ENCODE measurements around the gene STIM2. TPM values are rescaled to one million over a fixed set of nuclear protein-coding genes. Genes with fewer than 3 reads are reported as not detected.

Gene STIM2
- total RNA-seq, 1 experiment from 2014 or later: 23.9 TPM

DNA sequence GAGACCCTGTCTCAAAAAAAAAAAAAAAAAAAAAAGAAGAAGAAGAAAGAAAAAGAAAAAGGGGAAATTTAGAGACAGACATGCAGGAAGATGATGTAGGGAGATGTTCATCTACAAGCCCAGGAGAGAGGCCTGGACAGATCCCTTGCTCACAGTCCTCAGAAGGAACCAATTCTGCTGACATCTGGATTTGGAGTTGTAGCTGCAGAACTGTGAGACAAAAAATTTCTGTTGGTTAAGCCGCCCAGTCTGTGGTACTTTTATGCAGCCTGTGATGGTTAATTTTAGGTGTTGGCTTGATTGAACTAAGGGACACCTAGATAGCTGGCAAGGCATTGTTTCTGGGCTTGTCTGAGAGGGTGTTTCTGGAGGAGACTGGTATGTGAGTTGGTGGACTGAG lies 10.1 kb upstream of the STIM2 start:
- no peaks in the 10 kb centered on the region for H3K36me3 ChIP-seq (ENCODE audit: control insufficient read depth, insufficient read depth, low read length)
- H3K9me3 ChIP-seq (ENCODE audit: control insufficient read depth, insufficient read depth, low read depth, low read length): no peaks in the 10 kb centered on the region
- TF ChIP-seq TCF7L2 (IDR thresholded peaks at IDR 0.05; ENCODE audit: low read depth, low read length) (no peak), SIN3A (IDR thresholded peaks at IDR 0.05; ENCODE audit: borderline replicate concordance, insufficient read depth, low read depth, low read length) (no peak)
- intact Hi-C loops (cut with micrococcal nuclease; ENCODE audit: unreplicated experiment): no loop called here
- ATAC-seq (no peak), DNase-seq (ENCODE audit: low read depth, low spot score) (no peak)
- no TSS peak for BruUV-seq (replicated peaks)
- H3K27ac ChIP-seq (ENCODE audit: low read length): no peak overlapping the region
- 0 out of 2 replicates have a peak, but pooled peaks cover 2% of the 10 kb centered on the region for H3K27me3 ChIP-seq (ENCODE audit: control insufficient read depth, insufficient read depth, low read length)
- CTCF ChIA-PET: no interaction called here
- H3K4me1 ChIP-seq (ENCODE audit: control insufficient read depth, insufficient read depth, low read length): no peaks in the 10 kb centered on the region
- no peak overlapping the region for H3K4me3 ChIP-seq (ENCODE audit: low read depth in 2 of 2, low read length in 2 of 2)
- in situ Hi-C loops (cut with HindIII; ENCODE audit: low pct_unique_long_range_greater_than_20kb, low sequenced_read_pairs): no loop called here
- POLR2A ChIA-PET: no interaction called here

DNA sequence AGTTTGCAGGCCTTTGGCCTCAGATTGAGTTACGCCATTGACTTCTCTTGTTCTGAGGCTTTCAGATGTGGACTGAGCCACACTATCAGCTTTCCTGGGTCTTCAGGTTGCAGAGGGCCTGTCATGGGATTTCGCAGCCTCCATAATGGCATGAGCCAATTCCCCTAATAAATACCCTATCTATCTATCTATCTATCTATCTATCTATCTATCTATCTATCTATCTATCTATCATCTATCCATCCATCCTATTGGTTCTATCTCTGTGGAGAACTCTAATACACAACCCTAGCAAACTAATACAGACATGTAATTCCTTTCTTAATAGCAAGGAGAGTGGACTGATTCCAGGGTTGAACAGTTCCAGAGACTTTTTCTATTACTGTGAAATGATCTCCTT lies 9.5 kb upstream of the STIM2 start:
- ATAC-seq: no peak
- in situ Hi-C loops (cut with HindIII; ENCODE audit: low pct_unique_long_range_greater_than_20kb, low sequenced_read_pairs) (no loop called here), intact Hi-C loops (cut with micrococcal nuclease; ENCODE audit: unreplicated experiment) (no loop called here)
- DNase-seq (ENCODE audit: low read depth, low spot score): no peak
- Histone ChIP-seq H3K27ac (ENCODE audit: low read length) (no peak overlapping the region), H3K9me3 (ENCODE audit: control insufficient read depth, insufficient read depth, low read depth, low read length) (no peaks in the 10 kb centered on the region), H3K4me3 (ENCODE audit: low read depth in 2 of 2, low read length in 2 of 2) (no peak overlapping the region), H3K27me3 (ENCODE audit: control insufficient read depth, insufficient read depth, low read length) (peaks cover 2% of the 10 kb centered on the region; the same call in 1 of the 2 replicates), H3K4me1 (ENCODE audit: control insufficient read depth, insufficient read depth, low read length) (no peaks in the 10 kb centered on the region), H3K36me3 (ENCODE audit: control insufficient read depth, insufficient read depth, low read length) (no peaks in the 10 kb centered on the region)
- BruUV-seq (replicated peaks): no TSS peak
- ChIA-PET POLR2A (no interaction called here), CTCF (no interaction called here)
- TF ChIP-seq TCF7L2 (IDR thresholded peaks at IDR 0.05; ENCODE audit: low read depth, low read length): no peak
- no peak for TF ChIP-seq POLR2AphosphoS5 (IDR thresholded peaks at IDR 0.05; ENCODE audit: low read depth, low read length)
- no peak for TF ChIP-seq SIN3A (IDR thresholded peaks at IDR 0.05; ENCODE audit: borderline replicate concordance, insufficient read depth, low read depth, low read length)
- TF ChIP-seq, protein P1, sequence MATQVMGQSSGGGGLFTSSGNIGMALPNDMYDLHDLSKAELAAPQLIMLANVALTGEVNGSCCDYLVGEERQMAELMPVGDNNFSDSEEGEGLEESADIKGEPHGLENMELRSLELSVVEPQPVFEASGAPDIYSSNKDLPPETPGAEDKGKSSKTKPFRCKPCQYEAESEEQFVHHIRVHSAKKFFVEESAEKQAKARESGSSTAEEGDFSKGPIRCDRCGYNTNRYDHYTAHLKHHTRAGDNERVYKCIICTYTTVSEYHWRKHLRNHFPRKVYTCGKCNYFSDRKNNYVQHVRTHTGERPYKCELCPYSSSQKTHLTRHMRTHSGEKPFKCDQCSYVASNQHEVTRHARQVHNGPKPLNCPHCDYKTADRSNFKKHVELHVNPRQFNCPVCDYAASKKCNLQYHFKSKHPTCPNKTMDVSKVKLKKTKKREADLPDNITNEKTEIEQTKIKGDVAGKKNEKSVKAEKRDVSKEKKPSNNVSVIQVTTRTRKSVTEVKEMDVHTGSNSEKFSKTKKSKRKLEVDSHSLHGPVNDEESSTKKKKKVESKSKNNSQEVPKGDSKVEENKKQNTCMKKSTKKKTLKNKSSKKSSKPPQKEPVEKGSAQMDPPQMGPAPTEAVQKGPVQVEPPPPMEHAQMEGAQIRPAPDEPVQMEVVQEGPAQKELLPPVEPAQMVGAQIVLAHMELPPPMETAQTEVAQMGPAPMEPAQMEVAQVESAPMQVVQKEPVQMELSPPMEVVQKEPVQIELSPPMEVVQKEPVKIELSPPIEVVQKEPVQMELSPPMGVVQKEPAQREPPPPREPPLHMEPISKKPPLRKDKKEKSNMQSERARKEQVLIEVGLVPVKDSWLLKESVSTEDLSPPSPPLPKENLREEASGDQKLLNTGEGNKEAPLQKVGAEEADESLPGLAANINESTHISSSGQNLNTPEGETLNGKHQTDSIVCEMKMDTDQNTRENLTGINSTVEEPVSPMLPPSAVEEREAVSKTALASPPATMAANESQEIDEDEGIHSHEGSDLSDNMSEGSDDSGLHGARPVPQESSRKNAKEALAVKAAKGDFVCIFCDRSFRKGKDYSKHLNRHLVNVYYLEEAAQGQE (IDR thresholded peaks at IDR 0.05; ENCODE audit: insufficient read depth in 1 of 2, low read depth in 2 of 2, low read length in 1 of 2): no peak
- TF ChIP-seq, protein P2, sequence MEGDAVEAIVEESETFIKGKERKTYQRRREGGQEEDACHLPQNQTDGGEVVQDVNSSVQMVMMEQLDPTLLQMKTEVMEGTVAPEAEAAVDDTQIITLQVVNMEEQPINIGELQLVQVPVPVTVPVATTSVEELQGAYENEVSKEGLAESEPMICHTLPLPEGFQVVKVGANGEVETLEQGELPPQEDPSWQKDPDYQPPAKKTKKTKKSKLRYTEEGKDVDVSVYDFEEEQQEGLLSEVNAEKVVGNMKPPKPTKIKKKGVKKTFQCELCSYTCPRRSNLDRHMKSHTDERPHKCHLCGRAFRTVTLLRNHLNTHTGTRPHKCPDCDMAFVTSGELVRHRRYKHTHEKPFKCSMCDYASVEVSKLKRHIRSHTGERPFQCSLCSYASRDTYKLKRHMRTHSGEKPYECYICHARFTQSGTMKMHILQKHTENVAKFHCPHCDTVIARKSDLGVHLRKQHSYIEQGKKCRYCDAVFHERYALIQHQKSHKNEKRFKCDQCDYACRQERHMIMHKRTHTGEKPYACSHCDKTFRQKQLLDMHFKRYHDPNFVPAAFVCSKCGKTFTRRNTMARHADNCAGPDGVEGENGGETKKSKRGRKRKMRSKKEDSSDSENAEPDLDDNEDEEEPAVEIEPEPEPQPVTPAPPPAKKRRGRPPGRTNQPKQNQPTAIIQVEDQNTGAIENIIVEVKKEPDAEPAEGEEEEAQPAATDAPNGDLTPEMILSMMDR (IDR thresholded peaks at IDR 0.05): no peak

DNA sequence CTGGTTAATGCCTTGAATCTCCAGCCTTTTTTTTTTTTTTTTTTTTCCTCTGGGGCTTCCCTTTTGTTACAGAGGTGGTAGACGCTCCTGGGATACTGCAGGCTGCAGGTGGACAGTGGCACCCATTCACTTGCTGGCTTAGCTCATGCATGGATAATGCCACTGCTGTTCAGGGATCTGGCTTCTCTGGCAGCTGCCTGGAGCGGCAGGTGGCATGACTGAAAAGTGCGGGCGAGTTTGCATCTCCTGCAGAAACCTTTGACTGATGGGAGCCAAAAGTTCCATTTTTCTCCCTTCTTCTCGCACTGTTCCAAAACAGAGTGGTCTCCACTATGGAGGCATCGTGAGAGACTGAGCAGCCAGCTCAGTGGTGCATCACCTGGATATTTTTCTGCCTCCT lies 5.9 kb upstream of the STIM2 start:
- H3K27me3 ChIP-seq (ENCODE audit: control insufficient read depth, insufficient read depth, low read length): no peaks in the 10 kb centered on the region; the same call in 1 of the 2 replicates
- H3K4me1 ChIP-seq (ENCODE audit: control insufficient read depth, insufficient read depth, low read length): peaks cover 12% of the 10 kb centered on the region
- H3K9me3 ChIP-seq (ENCODE audit: control insufficient read depth, insufficient read depth, low read depth, low read length): no peaks in the 10 kb centered on the region
- H3K36me3 ChIP-seq (ENCODE audit: control insufficient read depth, insufficient read depth, low read length): peaks cover 4% of the 10 kb centered on the region; the same call in 1 of the 2 replicates
- TF ChIP-seq, protein P1 (IDR thresholded peaks at IDR 0.05; ENCODE audit: insufficient read depth in 1 of 2, low read depth in 2 of 2, low read length in 1 of 2): no peak
- TF ChIP-seq, protein P2 (IDR thresholded peaks at IDR 0.05): no peak
- TF ChIP-seq SIN3A (IDR thresholded peaks at IDR 0.05; ENCODE audit: borderline replicate concordance, insufficient read depth, low read depth, low read length) (no peak), POLR2AphosphoS5 (IDR thresholded peaks at IDR 0.05; ENCODE audit: low read depth, low read length) (no peak), TCF7L2 (IDR thresholded peaks at IDR 0.05; ENCODE audit: low read depth, low read length) (no peak)
- no TSS peak for BruUV-seq (replicated peaks)
- no peak overlapping the region for H3K27ac ChIP-seq (ENCODE audit: low read length)
- CTCF ChIA-PET: no interaction called here
- H3K4me3 ChIP-seq (ENCODE audit: low read depth in 2 of 2, low read length in 2 of 2): no peak overlapping the region
- in situ Hi-C loops (cut with HindIII; ENCODE audit: low pct_unique_long_range_greater_than_20kb, low sequenced_read_pairs) (no loop called here), intact Hi-C loops (cut with micrococcal nuclease; ENCODE audit: unreplicated experiment) (no loop called here)
- POLR2A ChIA-PET: no interaction called here
- ATAC-seq (no peak), DNase-seq (ENCODE audit: low read depth, low spot score) (no peak)

All from Panc1 (cell line).